Keratinocyte (primary cell): ENCODE measurements around the gene CGRRF1.

Source experiments
- EZH2 ChIP-seq: IDR thresholded peaks from one replicate; pipeline ENCODE4 v1.6.1; 2012; ENCODE audit warnings: inconsistent platforms, mild to moderate bottlenecking, low read length, moderate library complexity
- TF ChIP-seq, protein P1 (sequence below), 3 experiments: IDR thresholded peaks in 1 of 3; conservative IDR thresholded peaks in 1 of 3; optimal IDR thresholded peaks in 1 of 3; 2 replicates in 2 of 3; 3 replicates in 1 of 3; pipeline versions ENCODE3 to v1.5.1; 2011; ENCODE audit warnings: low read length in 3 of 3, mild to moderate bottlenecking in 3 of 3, moderate library complexity in 2 of 3, control low read depth in 1 of 3, inconsistent platforms in 1 of 3; ENCODE audit not compliant: insufficient read depth in 2 of 3; ENCODE audit errors: extremely low read depth in 1 of 3

- TF ChIP-seq, protein P1, sequence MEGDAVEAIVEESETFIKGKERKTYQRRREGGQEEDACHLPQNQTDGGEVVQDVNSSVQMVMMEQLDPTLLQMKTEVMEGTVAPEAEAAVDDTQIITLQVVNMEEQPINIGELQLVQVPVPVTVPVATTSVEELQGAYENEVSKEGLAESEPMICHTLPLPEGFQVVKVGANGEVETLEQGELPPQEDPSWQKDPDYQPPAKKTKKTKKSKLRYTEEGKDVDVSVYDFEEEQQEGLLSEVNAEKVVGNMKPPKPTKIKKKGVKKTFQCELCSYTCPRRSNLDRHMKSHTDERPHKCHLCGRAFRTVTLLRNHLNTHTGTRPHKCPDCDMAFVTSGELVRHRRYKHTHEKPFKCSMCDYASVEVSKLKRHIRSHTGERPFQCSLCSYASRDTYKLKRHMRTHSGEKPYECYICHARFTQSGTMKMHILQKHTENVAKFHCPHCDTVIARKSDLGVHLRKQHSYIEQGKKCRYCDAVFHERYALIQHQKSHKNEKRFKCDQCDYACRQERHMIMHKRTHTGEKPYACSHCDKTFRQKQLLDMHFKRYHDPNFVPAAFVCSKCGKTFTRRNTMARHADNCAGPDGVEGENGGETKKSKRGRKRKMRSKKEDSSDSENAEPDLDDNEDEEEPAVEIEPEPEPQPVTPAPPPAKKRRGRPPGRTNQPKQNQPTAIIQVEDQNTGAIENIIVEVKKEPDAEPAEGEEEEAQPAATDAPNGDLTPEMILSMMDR (optimal IDR thresholded peaks at IDR 0.05 in 1 of 3, IDR thresholded peaks at IDR 0.05 in 1 of 3, conservative IDR thresholded peaks at IDR 0.05 in 1 of 3; ENCODE audit: extremely low read depth in 1 of 3, insufficient read depth in 2 of 3, low read length in 3 of 3), result no peak
- no peak for TF ChIP-seq EZH2
Measured at GRCh38 chr14:54497224-54497623, 12.5 kb upstream of the CGRRF1 start.
